SKM-1 treated with dmso at 0.1 percent for 144 hours (cell line): ENCODE data around the gene CMIP.
"Not testable (repeated sequence)": the region's sequence is repeated elsewhere in the genome, so short reads cannot be mapped to it uniquely, and the experiment has no call there.

ENCODE experiments used
- DNase-seq: peaks from one replicate; lab custom pipeline; 2025; ENCODE audit not compliant: unreplicated experiment; lab: John Stamatoyannopoulos, UW

The CMIP gene

DNA sequence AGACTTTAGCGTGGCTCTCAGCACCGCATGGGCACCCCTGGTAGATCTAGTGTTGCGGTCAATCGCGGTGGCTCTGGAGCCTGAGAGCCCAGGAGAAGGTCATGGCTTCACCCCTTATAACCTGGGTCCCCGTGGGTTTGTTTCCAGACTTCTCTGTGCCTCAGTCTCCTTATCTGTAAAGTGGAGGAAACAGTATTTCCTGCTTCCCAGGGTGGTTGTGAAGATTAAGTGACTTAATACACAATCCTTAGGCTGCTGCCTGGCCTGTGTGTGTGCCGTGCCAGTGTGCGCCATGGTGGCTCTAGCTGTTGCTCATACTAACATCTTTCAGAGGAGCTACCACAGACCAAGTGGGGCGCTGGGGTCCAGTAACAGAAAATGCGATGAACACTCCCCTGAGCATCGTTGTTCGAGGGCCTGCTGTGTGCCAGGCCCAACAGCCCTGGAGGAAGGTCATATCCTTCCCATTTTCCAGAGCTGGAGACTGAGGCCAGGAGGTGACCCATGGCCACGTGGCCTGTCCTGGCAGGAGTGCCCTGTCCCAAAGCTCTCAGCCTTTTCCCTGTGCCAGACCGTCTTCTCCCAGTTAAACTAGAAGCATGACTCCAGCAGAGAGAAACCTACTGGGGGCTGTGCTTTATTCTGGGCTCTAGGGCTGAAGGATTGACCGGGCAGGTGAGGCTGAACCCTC lies 70.1 kb downstream of the CMIP start:
- DNase-seq = no peak

DNA sequence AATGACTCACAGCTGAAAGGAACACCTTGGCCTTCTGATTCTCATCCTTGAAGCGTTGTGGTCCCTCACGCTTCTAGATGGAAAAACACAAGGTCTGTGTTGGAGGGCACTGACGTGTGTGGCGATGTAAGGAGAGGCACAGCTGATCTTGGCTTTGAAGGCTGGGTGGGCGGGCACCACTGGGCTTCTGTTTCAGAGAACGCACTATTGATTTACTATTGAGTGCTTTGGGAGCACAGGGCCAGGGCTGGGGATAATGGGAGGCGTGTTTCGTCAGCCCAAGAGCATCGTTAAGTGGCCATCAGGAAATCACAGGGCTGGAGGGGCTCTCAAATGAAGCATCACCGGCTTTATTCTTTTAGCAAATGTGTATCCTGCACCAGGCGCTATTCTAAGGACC lies 70.7 kb downstream of the CMIP start:
- no peak for DNase-seq

DNA sequence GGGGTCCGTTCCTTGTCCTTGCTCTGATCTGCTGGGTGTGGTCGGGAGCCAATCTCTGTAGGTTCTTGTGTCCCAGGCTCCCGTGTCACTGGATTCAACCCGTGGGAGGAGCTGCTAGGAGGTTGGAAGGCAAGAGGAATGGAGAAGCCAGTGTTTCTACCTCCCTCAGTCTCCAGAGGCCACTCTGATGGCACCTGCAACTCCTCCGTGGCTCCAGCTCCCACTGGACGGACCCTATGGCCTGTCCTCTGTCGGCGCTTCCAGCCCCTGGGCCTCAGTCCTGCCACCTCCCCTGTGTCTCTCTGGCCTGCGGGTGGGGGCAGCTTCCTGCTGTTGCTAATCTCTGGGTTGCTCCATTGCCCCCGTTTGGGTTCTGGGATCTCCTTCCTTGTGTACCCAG lies 71.1 kb downstream of the CMIP start:
- DNase-seq = no peak

DNA sequence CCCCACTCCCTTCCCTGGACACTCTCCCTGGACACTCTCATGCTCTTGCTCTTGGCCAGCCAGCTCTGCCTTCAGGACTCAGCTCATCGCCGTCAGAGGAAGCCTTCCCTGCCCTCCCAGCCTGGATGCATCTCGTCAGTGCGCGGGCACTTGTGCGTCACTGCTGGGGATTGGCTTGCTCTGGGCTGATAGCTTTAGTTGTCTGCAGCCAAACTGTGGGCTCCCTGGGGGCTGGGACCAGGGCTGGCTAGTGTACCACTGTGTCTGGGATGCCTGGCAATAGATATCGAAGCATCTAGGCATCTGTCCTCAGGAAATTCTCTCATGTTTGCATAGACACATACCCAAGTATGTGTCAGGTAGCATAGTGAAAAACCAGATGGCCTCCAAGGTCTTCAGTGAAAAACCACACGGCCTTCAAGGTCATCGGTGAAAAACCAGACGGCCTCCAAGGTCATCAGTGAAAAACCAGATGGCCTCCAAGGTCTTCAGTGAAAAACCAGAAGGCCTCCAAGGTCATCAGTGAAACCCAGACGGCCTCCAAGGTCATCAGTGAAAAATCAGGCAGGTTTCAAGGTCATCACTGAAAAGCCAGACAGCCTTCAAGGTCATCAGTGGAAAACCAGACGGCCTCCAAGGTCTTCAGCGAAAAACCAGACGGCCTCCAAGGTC lies 72.0 kb downstream of the CMIP start:
- DNase-seq = no peak

- DNase-seq = no peak
Observed at GRCh38 chr16:81517150-81517499, 72.5 kb downstream of the CMIP start.

DNA sequence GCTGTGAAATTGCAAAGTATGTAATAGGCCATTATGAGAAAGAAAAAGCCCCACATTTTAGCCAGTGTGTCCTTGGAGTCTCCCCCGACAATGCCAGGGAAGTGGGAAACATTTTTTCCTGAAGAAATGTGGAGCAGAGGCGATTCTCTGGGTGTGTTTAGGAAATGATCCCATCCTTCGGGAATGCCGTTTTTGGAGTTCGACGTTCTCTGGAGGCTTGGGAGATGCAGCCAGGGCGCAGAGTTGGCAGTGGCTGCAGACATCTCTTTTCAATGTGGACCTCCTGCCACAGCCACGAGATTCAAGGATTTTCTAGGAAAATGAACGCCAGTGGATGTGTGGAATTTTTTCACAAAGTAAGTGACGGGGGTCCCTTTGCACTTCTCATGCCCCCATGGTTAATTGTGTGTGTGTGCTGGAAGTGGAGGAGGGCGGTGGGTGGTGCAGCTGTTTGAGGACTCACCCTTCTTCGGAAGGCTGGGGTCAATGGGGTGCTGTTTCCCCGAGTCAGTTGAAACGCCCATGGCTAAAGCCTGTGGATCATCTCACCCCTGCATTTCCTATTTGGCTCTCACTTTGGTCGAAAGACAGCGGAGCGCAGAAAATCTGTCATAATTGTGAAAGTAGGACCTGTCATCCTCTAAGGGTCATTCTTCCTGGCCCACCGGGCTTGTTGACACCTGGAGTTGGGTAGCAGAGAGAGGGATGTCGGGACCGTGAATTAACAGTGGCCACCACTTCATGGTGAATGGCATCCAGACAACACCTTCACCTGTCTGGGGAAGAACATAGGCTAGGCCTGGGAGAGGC lies 73.2 kb downstream of the CMIP start:
- no peak for DNase-seq

GRCh38 chr16:81518439-81518757 lies 73.8 kb downstream of the CMIP start:
- no peak for DNase-seq

DNA sequence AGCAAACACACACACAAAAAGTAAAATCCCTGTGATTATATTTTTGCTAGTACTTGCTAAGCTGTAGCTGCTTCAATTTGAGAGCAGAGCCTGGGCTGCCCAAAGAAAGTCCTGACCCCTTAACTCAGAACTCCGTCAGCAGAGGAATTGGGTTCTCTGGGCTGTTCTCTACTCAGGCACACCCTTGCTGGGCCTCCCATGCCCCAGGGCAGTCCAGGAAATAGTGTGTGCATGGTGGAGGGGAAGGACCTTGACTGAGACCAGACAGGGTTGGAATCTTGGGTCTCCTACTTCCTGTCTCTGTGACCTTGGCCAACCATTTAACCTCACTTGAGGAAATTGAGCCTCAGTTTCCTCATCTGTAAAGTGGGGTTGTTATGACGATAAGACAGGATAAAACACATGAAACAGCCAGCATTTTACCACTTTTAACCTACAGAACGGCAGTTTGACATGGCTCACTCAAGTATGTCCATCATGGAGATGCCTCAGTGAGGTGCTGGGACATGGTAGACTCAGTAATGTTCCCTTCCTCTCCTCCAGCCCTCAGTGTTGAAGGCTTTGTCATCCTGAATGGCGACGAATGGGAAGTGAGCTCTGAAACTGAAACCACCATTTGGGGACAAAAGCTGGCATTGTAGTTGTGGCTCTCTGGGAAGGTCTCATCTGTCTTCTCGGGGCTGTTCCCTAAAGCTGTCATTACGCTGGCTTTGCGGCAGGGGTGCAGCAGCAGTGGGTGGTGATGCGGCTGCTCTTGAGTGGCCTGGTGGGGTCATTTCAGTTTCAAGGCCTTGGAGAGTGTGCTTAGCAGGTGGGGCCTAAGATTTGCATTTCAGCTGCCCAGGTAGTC lies 74.9 kb downstream of the CMIP start:
- peak; percentile 56 for DNase-seq

DNA sequence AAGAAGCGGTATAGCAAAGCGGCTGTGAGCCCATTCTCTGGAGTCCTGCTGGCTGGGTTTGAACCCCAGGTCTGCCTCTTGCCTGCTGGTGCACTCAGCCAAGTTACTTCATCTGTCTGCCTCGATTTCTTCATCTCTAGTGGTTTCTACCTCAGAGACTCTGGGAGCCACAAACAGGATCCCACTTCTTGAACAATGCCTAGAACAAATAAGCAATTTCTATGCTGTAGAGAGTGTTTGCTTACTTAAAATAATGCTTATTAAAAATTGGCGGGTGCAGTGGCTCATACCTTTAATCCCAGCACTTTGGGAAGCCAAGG lies 75.5 kb downstream of the CMIP start:
- peak; percentile 66 for DNase-seq

DNA sequence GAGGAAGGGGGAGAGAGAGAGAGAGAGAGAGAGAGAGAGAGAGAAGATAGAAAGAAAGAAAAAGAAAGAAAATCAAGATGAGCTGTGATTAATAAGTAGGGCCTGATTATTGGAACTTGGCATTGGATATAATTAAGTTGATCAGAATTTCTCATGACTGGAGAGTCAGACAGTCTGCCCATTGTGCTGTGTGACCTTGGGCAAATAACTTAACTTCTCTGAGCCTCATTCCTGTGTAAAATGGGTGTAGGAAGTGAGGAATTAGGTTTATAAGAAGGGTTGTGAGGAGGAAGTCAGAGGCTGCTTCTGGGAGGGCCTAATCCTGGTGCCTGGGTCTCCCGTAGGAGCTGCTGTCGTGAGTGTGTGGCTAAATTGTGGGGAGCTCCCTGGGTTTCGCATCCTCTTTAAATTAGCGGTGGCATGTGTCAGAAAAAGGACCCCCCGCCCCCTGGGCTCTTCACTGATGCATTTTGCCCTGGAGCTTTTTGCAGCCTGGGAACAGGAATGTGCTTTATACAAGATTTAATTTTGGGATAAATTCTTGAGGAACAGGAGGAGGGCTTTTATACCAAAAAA lies 76.0 kb downstream of the CMIP start:
- peak; percentile 29 for DNase-seq

DNA sequence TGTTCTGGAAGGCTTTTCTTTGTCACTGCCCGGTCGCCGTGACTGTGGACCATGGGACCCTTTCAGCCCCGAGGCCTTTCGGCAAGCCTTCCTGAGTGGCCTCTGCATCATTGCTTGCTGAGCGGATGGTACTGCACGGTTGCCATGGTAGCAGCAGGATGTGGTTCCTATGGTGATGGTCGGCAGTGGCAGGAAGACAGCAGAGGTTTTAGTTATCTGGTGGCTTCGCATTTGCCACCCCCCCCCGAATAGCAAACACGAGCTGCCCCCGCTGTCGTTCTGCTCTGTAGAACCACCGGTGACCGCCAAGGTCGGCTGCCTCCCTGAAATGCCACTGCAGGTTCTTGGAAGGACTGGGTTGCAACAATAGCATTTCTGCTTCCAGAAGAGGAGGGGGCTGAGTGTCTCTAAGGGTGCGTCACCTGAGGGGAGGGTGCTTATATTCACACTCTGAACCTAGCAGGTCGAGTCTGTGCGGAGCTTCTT lies 76.6 kb downstream of the CMIP start:
- no peak for DNase-seq

GRCh38 chr16:81522108-81522701 lies 77.6 kb downstream of the CMIP start:
- DNase-seq = no peak

- DNase-seq = not testable (repeated sequence)
Observed at GRCh38 chr16:81522851-81523250, 78.2 kb downstream of the CMIP start.

DNA sequence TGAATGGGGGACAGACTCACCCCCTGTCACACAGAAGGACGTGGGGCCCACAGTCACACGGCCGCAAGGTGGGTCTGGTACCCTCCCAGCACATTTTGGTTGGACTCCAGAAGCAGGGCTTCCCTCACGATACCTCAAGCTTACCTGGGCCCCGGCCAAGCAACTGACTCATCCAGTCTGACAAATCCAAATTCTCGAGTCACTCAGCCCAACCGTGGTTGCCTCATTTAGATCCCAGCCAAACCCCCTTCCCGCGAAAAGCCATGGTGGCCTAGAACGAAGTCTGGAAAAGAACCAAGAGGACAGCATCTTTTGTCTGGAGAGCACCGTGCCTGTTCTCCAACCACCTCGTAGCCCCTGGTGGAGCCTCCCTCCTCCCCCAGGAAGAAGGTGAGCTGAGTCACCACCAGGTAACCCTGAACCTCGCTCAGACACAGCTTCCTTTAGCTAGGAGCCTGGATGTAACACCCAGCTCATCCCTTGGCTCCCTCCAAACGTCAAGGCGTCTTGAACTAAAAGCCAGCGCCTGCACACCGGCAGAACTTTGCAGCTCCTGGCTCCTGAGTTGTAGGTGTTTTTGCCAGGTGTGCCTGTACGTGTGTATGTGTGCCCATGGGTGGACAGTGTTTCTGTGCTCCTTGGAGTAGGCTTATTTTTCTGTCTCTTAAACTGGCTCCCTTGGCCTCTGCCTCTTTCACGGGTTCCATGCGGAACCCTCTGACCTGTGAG lies 78.9 kb downstream of the CMIP start:
- no peak for DNase-seq

DNA sequence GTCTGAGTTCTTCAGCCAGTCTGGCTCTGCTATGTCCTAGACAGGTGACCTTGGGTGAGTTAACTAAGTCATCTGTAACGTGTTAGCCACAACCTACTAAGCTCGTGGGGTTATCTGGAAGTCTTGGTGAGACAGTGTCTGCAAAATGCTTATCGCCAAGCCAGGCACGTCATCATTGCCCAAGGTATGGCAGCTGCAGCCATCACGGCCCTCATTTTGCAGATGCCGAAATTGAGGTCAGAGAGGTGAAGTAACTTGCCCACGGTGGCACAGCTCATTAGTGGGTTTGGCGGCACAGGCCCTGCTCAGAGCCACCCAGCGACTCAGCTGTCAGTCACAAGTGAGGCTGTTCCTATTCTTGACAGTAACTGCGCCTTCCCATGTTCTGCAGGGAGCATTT lies 79.8 kb downstream of the CMIP start:
- DNase-seq = no peak

DNA sequence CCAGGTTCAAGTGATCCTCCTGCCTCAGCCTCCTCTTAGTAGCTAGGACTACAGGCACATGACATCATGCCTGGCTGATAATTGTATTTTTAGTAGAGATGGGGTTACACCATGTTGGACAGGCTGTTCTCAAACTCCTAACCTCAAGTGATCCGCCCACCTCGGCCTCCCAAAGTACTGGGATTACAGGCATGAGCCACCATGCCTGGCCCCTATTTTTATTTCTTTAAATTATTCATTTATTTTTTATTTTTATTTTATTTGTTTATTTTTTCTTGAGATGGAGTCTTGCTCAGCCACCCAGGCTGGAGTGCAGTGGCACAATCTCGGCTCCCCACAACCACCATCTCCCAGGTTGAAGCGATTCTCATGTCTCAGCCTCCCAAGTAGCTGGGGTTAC lies 80.3 kb downstream of the CMIP start:
- not testable (repeated sequence) for DNase-seq

- DNase-seq = no peak
Observed at GRCh38 chr16:81526199-81526598, 81.6 kb downstream of the CMIP start.

DNA sequence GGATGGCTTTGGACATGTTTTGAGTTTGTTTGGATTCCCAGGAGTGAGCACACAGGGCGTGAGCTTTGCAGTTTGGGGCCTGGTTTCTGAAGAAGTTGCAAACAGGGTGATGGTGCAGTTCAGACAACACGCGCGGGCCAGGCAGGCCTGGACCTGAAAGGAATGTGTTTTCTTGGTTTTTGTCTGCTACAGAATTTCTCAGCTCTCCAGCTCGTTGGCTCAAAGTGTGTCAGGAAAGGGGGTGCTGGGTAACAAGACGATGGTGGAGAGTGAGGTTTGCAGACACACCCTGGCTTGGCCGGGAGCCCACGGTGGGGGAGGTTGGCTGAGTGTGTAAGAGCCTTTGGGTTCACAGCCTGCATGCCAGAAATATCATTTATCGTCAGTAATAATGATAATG lies 82.3 kb downstream of the CMIP start:
- no peak for DNase-seq

- no peak for DNase-seq
Observed at GRCh38 chr16:81527477-81528178, 83.0 kb downstream of the CMIP start.
